AG10803 (cell line): Measurements from ENCODE around the gene GNPNAT1.

Experiments used
- DNase-seq: peaks from one replicate; pipeline ENCODE4 v3.0.0; 2010; ENCODE audit warnings: low read depth
- H3K4me3 ChIP-seq: 2 replicates; pipeline ENCODE4 v1.5.1; 2011; ENCODE audit warnings: mild to moderate bottlenecking, low read length, control low read depth
- TF ChIP-seq, protein P1 (sequence below): conservative IDR thresholded peaks from 2 replicates; pipeline ENCODE4 v1.5.1; 2011; ENCODE audit warnings: mild to moderate bottlenecking, low read length, control low read depth, inconsistent platforms

Gene GNPNAT1

GRCh38 chr14:52748647-52749292 lies 42.6 kb downstream of the GNPNAT1 start:
- no peak overlapping the region for H3K4me3 ChIP-seq
- TF ChIP-seq, protein P1, sequence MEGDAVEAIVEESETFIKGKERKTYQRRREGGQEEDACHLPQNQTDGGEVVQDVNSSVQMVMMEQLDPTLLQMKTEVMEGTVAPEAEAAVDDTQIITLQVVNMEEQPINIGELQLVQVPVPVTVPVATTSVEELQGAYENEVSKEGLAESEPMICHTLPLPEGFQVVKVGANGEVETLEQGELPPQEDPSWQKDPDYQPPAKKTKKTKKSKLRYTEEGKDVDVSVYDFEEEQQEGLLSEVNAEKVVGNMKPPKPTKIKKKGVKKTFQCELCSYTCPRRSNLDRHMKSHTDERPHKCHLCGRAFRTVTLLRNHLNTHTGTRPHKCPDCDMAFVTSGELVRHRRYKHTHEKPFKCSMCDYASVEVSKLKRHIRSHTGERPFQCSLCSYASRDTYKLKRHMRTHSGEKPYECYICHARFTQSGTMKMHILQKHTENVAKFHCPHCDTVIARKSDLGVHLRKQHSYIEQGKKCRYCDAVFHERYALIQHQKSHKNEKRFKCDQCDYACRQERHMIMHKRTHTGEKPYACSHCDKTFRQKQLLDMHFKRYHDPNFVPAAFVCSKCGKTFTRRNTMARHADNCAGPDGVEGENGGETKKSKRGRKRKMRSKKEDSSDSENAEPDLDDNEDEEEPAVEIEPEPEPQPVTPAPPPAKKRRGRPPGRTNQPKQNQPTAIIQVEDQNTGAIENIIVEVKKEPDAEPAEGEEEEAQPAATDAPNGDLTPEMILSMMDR, result no peak
- no peak for DNase-seq

GRCh38 chr14:52741865-52742264 lies 49.5 kb downstream of the GNPNAT1 start:
- DNase-seq, result no peak
- no peak overlapping the region for H3K4me3 ChIP-seq
- TF ChIP-seq, protein P1, result no peak

DNA sequence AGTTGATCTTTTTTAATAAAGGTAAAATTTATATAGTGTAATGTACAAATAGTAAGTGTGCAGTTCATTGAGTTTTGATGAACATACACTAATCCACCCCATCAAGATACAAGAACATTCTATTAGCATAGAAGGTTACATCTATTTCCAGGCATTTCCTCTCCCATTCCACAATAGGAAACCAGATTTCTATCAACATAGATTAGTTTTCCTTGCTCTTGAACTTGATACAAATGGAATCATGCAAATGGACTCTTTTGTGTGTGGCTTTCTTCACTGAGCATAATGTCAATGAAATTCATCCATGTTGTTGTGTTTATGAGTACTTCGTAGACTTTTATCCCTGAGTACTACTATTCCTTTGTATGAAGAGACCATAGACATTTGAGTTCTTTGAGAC lies 50.7 kb downstream of the GNPNAT1 start:
- no peak for DNase-seq
- TF ChIP-seq, protein P1, result no peak
- H3K4me3 ChIP-seq, result no peak overlapping the region

DNA sequence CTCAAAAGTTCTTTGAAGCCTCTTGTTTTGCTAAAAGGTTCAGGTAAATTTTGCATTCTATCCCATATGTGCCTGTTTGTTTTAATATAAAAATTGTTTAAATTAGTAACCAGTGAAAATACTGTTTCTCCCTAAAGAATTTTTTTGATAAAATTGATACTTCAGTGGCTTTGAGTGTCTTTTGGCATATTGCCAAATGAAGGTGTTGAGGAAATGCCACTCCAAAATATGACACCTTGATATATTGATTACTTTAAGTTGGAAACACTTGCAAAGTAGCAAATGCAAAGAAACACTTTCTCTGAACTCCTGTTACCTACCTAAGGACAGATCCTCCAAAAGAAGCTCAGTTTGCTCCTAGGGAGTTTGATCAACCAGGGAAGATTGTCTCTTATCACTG lies 53.0 kb downstream of the GNPNAT1 start:
- no peak overlapping the region for H3K4me3 ChIP-seq
- TF ChIP-seq, protein P1, result no peak
- no peak for DNase-seq

DNA sequence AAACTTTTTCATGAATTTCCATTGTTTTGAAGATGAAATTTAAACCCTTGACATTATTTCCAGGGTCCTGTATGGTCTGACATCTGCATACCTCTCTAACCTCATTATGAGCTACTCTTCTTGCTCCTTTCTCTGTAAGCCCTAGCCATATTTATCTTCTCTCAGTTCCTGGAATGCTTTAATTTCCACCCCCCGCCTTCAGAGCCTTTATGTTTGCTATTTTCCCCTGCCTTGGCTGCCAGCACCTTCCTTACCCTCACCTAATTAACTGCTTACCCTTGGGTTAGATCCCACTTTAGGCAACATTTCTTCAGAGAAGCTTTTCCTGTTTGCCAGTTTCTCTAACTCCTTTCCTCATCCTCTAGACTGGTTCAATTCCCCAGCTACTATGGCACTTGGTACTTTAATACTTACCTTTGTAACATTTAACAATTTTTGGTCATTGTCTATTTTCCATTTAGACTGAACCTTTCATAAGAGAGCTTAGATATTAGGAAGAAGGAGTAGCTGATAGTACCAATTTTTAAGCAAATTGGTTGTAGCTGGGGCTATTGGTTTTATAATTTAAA lies 55.4 kb downstream of the GNPNAT1 start:
- H3K4me3 ChIP-seq, result no peak overlapping the region
- TF ChIP-seq, protein P1, result no peak
- no peak for DNase-seq

GRCh38 chr14:52733824-52734223 lies 57.6 kb downstream of the GNPNAT1 start:
- DNase-seq, result no peak
- H3K4me3 ChIP-seq, result no peak overlapping the region
- TF ChIP-seq, protein P1, result no peak

GRCh38 chr14:52730709-52731111 lies 60.7 kb downstream of the GNPNAT1 start:
- TF ChIP-seq, protein P1, result no peak
- peak; percentile 11 for DNase-seq
- H3K4me3 ChIP-seq, result peak overlapping the region; percentile 91
